NB4 (cell line): ENCODE results near the gene B4GAT1.
"Not testable (repeated sequence)": the region's sequence is repeated elsewhere in the genome, so short reads cannot be mapped to it uniquely, and the experiment has no call there.

Experiments used
- DNase-seq: peaks from one replicate; pipeline ENCODE4 v3.0.0; 2010; ENCODE audit warnings: low read depth
- H3K4me3 ChIP-seq: one replicate; pipeline ENCODE4 v1.5.1; 2011; ENCODE audit warnings: mild to moderate bottlenecking, low read depth, low read length, moderate library complexity
- MYC ChIP-seq: IDR thresholded peaks from 2 replicates; pipeline ENCODE4 v1.6.1; 2011; ENCODE audit warnings: low read depth, low read length
- POLR2A ChIP-seq: IDR thresholded peaks from 2 replicates; pipeline ENCODE4 v1.6.1; 2011; ENCODE audit warnings: mild to moderate bottlenecking; ENCODE audit not compliant: insufficient read length; ENCODE audit errors: extremely low read depth
- TF ChIP-seq, protein P1 (sequence below): IDR thresholded peaks from one replicate; pipeline ENCODE4 v1.5.1; 2012; ENCODE audit warnings: low read depth, low read length
- TF ChIP-seq, protein P2 (sequence below): IDR thresholded peaks from 2 replicates; pipeline ENCODE4 v1.6.1; 2011; ENCODE audit warnings: low read depth, low read length

Gene B4GAT1

GRCh38 chr11:66347425-66348276, at the start of gene B4GAT1:
Gene B4GAT1, minus strand, starts transcription at chr11:66347629. Its CDS starts 84 bp downstream, at chr11:66347545.
- peak within 1 kb of the TSS; percentile 76 for H3K4me3 ChIP-seq
- DNase-seq = peak; percentile 92
- TF ChIP-seq MYC = peak; percentile 33
- TF ChIP-seq, protein P1, sequence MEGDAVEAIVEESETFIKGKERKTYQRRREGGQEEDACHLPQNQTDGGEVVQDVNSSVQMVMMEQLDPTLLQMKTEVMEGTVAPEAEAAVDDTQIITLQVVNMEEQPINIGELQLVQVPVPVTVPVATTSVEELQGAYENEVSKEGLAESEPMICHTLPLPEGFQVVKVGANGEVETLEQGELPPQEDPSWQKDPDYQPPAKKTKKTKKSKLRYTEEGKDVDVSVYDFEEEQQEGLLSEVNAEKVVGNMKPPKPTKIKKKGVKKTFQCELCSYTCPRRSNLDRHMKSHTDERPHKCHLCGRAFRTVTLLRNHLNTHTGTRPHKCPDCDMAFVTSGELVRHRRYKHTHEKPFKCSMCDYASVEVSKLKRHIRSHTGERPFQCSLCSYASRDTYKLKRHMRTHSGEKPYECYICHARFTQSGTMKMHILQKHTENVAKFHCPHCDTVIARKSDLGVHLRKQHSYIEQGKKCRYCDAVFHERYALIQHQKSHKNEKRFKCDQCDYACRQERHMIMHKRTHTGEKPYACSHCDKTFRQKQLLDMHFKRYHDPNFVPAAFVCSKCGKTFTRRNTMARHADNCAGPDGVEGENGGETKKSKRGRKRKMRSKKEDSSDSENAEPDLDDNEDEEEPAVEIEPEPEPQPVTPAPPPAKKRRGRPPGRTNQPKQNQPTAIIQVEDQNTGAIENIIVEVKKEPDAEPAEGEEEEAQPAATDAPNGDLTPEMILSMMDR = no peak
- TF ChIP-seq POLR2A = peak; percentile 44
- TF ChIP-seq, protein P2, sequence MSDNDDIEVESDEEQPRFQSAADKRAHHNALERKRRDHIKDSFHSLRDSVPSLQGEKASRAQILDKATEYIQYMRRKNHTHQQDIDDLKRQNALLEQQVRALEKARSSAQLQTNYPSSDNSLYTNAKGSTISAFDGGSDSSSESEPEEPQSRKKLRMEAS = peak; percentile 48; the same call in 1 of the 2 replicates

DNA sequence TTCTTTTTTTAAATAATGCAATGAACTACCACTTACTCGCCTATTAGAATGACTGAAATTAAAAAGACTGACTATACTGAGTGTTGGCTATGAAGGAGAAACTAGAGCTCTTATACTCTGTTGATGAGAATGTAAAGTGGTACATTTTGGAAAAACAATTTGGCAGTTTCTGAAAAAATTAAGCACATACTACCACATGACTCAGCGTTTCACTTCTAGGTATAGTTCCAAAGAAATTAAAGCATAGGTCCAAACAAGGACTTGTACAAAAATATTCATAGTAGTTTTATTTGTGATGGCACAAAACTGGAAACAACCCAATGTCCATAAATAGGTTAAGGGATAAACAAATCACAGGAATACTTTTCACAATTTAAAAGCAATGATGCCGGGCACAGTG, 46.5 kb upstream of the B4GAT1 start:
- TF ChIP-seq, protein P2 = no peak
- TF ChIP-seq POLR2A (no peak), MYC (no peak)
- TF ChIP-seq, protein P1 = no peak
- H3K4me3 ChIP-seq = no peak overlapping the region

GRCh38 chr11:66391322-66391721, 43.9 kb upstream of the B4GAT1 start:
- no peak for TF ChIP-seq POLR2A
- H3K4me3 ChIP-seq = no peak overlapping the region

More for the DNA sequence above, 46.5 kb upstream of the B4GAT1 start:
- no peak for DNase-seq

GRCh38 chr11:66388780-66389386, 41.5 kb upstream of the B4GAT1 start:
- H3K4me3 ChIP-seq = no peak overlapping the region
- peak; percentile 87 for DNase-seq
- TF ChIP-seq, protein P2 = peak; percentile 37; the same call in 1 of the 2 replicates
- TF ChIP-seq POLR2A = no peak
- TF ChIP-seq, protein P1 = peak; percentile 98
- TF ChIP-seq MYC = no peak

More at GRCh38 chr11:66391322-66391721, 43.9 kb upstream of the B4GAT1 start:
- DNase-seq = no peak

DNA sequence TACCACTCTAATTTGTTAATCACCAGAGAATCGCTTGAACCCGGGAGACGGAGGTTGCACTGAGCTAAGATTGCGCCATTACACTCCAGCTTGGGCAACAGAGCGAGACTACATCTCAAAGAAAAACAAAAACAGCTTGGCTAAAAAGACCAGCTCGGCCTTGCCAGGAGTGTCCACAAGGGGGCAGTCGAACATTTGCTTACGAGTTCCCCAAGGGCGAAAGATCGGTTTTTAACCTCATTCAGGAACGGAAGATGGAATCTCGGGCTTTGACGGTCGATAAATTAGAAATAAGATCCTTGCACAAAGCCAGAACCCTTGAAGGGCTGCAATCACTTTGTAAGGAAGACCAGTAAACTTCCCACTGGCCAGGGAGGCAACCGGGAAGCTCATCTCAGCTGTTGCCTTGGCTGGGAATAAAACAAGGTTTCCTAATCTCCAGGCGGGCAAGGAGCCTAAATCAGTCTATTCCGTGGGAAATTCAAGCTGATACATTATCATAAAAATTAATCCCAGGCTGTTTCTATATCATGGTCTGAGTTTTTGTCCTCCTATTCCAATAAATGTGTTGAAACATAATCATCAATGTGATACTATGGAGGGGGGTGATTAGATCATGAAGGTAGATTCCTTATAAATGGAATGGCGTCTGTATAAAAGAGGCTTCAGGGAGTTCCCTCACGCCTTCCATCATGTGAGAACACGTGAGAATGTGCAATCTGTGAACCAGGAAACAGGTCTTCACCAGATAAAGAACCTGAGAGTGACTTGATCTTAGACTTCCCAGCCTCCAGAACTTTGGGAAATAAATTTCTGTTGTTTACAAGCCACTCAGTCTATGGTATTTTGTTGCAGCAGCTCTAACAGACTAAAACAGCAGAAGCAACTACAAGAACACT, 39.0 kb upstream of the B4GAT1 start:
- H3K4me3 ChIP-seq = no peak overlapping the region
- TF ChIP-seq MYC = 0 out of 2 replicates have a peak, but pooled peaks have one; percentile 10
- TF ChIP-seq, protein P1 = peak; percentile 96
- TF ChIP-seq, protein P2 = no peak; the same call in 1 of the 2 replicates
- peak; percentile 90 for DNase-seq

DNA sequence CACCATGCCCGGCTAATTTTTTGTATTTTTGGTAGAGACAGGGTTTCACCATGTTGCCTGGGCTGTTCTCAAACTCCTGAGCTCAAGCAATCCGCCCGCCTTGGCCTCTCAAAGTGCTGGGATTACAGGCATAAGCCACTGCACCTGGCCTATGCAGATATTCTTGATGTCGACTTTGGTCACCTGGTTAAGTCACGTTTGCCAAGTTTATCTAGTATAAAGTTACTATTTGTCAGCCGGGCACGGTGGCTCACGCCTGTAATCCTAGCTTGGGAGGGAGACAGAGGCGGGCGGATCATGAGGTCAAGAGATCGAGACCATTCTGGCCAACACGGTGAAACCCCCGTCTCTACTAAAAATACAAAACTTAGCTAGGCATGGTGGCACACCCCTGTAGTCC, 36.9 kb upstream of the B4GAT1 start:
- not testable (repeated sequence) for DNase-seq, H3K4me3 ChIP-seq

DNA sequence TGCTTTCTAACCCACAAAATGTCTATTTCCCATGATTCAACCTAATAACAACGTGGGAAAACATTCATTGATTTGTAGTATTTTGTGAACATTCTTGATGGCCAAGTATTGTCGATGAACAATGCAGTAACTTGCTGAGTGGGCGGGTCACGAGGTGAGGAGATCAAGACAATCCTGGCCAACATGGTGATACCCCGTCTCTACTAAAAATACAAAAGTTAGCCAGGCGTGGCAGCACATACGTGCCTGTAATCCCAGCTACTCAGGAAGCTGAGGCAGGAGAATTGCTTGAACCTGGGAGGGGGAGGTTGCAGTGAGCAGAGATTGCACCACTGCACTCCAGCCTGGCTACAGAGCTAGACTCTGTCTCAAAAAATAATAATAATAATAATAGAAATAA, 32.8 kb upstream of the B4GAT1 start:
- DNase-seq = peak; percentile 35

DNA sequence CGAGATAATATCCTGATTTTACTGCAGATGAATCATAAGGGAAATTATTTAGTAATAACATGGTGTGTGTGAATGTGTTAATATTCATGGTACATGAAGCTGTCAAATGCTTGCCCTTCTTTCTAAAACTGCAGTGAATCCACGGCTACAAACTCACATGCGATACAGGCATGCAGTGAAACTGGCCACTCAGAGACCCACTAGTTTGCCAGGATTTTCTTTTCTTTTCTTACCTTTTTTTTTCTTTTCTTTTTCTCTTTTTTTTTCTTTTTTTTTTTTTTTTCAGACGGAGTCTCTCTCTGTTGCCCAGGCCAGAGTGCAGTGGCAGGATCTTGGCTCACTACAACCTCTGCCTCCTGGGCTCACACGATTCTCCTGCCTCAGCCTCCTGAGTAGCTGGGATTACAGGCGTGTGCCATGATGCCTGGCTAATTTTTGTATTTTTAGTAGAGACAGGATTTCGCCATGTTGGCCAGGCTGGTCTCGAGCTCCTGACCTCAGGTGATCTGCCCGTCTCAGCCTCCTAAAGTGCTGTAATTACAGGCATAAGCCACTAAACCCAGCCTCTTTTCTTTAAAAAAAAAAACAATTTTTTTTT, 26.4 kb upstream of the B4GAT1 start:
- not testable (repeated sequence) for DNase-seq, H3K4me3 ChIP-seq

More for the DNA sequence above, 32.8 kb upstream of the B4GAT1 start:
- H3K4me3 ChIP-seq = not testable (repeated sequence)
